ENCODE measurements around the gene PCDHGA7. TPM values are rescaled to one million over a fixed set of nuclear protein-coding genes. Genes with fewer than 3 reads are reported as not detected.

PCDHGA7 gene
- total RNA-seq, 1 donor: 8.4 TPM

GRCh38 chr5:141356950-141357349, 25.6 kb upstream of the PCDHGA7 start:
- H3K4me3 ChIP-seq (ENCODE audit: low read depth, low read length): no peak overlapping the region
- no peak for TF ChIP-seq CTCF (IDR thresholded peaks at IDR 0.05; ENCODE audit: insufficient read depth, low read length)
- no peak for DNase-seq (ENCODE audit: low read depth)

GRCh38 chr5:141359790-141360426, 22.6 kb upstream of the PCDHGA7 start, which contains the start of gene PCDHGB2:
Gene PCDHGB2 (plus strand): TSS chr5:141359994. CDS start chr5:141360136, 142 bp downstream.
- DNase-seq (ENCODE audit: low read depth): peak; percentile 75
- TF ChIP-seq CTCF (IDR thresholded peaks at IDR 0.05; ENCODE audit: insufficient read depth, low read length): peak; percentile 55
- H3K4me3 ChIP-seq (ENCODE audit: low read depth, low read length): peak within 1 kb of the TSS; percentile 64

- DNase-seq (ENCODE audit: low read depth): no peak
- no peak for TF ChIP-seq CTCF (IDR thresholded peaks at IDR 0.05; ENCODE audit: insufficient read depth, low read length)
- H3K4me3 ChIP-seq (ENCODE audit: low read depth, low read length): no peak overlapping the region
Measured at GRCh38 chr5:141360685-141361084, 21.9 kb upstream of the PCDHGA7 start.

- no peak for TF ChIP-seq CTCF (IDR thresholded peaks at IDR 0.05; ENCODE audit: insufficient read depth, low read length)
- DNase-seq (ENCODE audit: low read depth): no peak
- no peak overlapping the region for H3K4me3 ChIP-seq (ENCODE audit: low read depth, low read length)
Measured at GRCh38 chr5:141362719-141363118, 19.8 kb upstream of the PCDHGA7 start.

GRCh38 chr5:141363952-141364660, 18.4 kb upstream of the PCDHGA7 start, which contains the start of gene PCDHGA5:
Gene PCDHGA5 (plus strand): TSS chr5:141364162. CDS start chr5:141364331, 169 bp downstream.
- TF ChIP-seq CTCF (IDR thresholded peaks at IDR 0.05; ENCODE audit: insufficient read depth, low read length): no peak
- H3K4me3 ChIP-seq (ENCODE audit: low read depth, low read length): peak within 1 kb of the TSS; percentile 47
- DNase-seq (ENCODE audit: low read depth): peak; percentile 49

- no peak overlapping the region for H3K4me3 ChIP-seq (ENCODE audit: low read depth, low read length)
- TF ChIP-seq CTCF (IDR thresholded peaks at IDR 0.05; ENCODE audit: insufficient read depth, low read length): no peak
- DNase-seq (ENCODE audit: low read depth): no peak
Measured at GRCh38 chr5:141366016-141366896, 16.3 kb upstream of the PCDHGA7 start.

All from fibroblast of the aortic adventitia (primary cell).